OCI-LY7 (cell line): ENCODE measurements around the gene ARF4. TPM values are rescaled to one million over a fixed set of nuclear protein-coding genes. Genes with fewer than 3 reads are reported as not detected.

Source experiments
- BruUV-seq: library from RNA; stranded (reverse); fragments of 400-500 nt; replicated peaks from 2 replicates; lab custom pipeline; 2021; lab: Mats Ljungman, UMichigan
- CTCF ChIA-PET: fragments of 300-600 bp; sonication (Branson Sonifier 250); formaldehyde crosslinking; loops from one replicate; lab custom pipeline; 2022; ENCODE audit warnings: antibody characterized with exemption; ENCODE audit not compliant: unreplicated experiment; lab: Charles Lee
- POLR2A ChIA-PET: fragments of 300-600 bp; sonication (Branson Sonifier 250); formaldehyde crosslinking; loops from one replicate; lab custom pipeline; 2022; ENCODE audit warnings: antibody characterized with exemption; lab: Charles Lee
- DNase-seq: peaks from one replicate; pipeline ENCODE4 v3.0.0-alpha.2; 2015; ENCODE audit warnings: low spot score
- H2AFZ ChIP-seq: fragments of 200-600 bp; sonication (generic), shearing (Covaris generic); 2 replicates; pipeline ENCODE4 v1.6.1; 2014; ENCODE audit warnings: mild to moderate bottlenecking, antibody characterized with exemption, low read length, moderate library complexity
- H3K27ac ChIP-seq: fragments of 200-600 bp; sonication (generic); 2 replicates; pipeline ENCODE4 v1.5.1; 2014; ENCODE audit warnings: mixed run types, low read depth, mild to moderate bottlenecking, moderate library complexity, low read length, inconsistent platforms; ENCODE audit not compliant: poor library complexity, severe bottlenecking
- H3K36me3 ChIP-seq: fragments of 200-600 bp; sonication (generic); 2 replicates; pipeline ENCODE4 v1.6.1; 2014; ENCODE audit warnings: mild to moderate bottlenecking, antibody characterized with exemption, low read length, moderate library complexity, mixed read lengths; ENCODE audit not compliant: insufficient read depth
- H3K4me1 ChIP-seq: fragments of 200-600 bp; sonication (generic); 2 replicates; pipeline ENCODE4 v1.5.1; 2014; ENCODE audit warnings: mild to moderate bottlenecking, low read length; ENCODE audit not compliant: insufficient read depth, poor library complexity, severe bottlenecking
- H3K4me2 ChIP-seq: fragments of 200-600 bp; sonication (generic); 2 replicates; pipeline ENCODE4 v1.6.1; 2014; ENCODE audit warnings: mild to moderate bottlenecking, low read length
- H3K4me3 ChIP-seq: fragments of 200-600 bp; sonication (generic); 2 replicates; pipeline ENCODE4 v1.5.1; 2014; ENCODE audit warnings: mild to moderate bottlenecking, low read depth, low read length; ENCODE audit not compliant: poor library complexity, severe bottlenecking
- H3K79me2 ChIP-seq: fragments of 200-600 bp; sonication (generic); 2 replicates; pipeline ENCODE4 v1.6.1; 2016; ENCODE audit warnings: low read depth, mild to moderate bottlenecking, low read length, moderate library complexity, mixed read lengths; ENCODE audit not compliant: insufficient read depth
- H3K9me2 ChIP-seq: fragments of 200-600 bp; sonication (generic); 2 replicates; pipeline ENCODE4 v1.6.1; 2016; ENCODE audit warnings: mild to moderate bottlenecking, low read length, mixed read lengths; ENCODE audit not compliant: insufficient read depth
- H3K9me3 ChIP-seq: fragments of 200-600 bp; sonication (generic); 2 replicates; pipeline ENCODE4 v1.6.1; 2014; ENCODE audit warnings: mild to moderate bottlenecking, mixed run types, low read length, mixed read lengths
- H4K20me1 ChIP-seq: fragments of 200-600 bp; sonication (generic); 2 replicates; pipeline ENCODE4 v1.6.1; 2014; ENCODE audit warnings: mild to moderate bottlenecking, antibody characterized with exemption, low read length, moderate library complexity, mixed read lengths; ENCODE audit not compliant: insufficient read depth
- EZH2phosphoT487 ChIP-seq: fragments of 200-600 bp; sonication (generic); IDR thresholded peaks from 2 replicates; pipeline ENCODE4 v1.6.1; 2018; ENCODE audit warnings: low read depth, borderline replicate concordance, mild to moderate bottlenecking, mixed run types, antibody characterized with exemption, low read length, moderate library complexity, mixed read lengths
- intact Hi-C: fragments of 100-400 bp; cut with micrococcal nuclease; formaldehyde crosslinking; loops from one replicate; pipeline ENCODE4 v1.10.0; 2022; ENCODE audit not compliant: unreplicated experiment
- total RNA-seq, 2 experiments: library from RNA; depleted of rRNA in 1 of 2; stranded (reverse); fragments of >200 nt in 1 of 2; shearing (Covaris generic) in 1 of 2; gene quantifications; 2 replicates each; pipeline ENCODE4 v1.2.3, GENCODE V29; 2014 to 2022
- TF ChIP-seq, protein P1 (sequence below): fragments of 200-600 bp; sonication (generic); conservative IDR thresholded peaks from 2 replicates; pipeline ENCODE4 v1.5.1; 2014; ENCODE audit warnings: mild to moderate bottlenecking, antibody characterized with exemption, low read length, moderate library complexity, mixed read lengths

The ARF4 gene
- total RNA-seq, 2 experiments from 2014 or later, result 34.9 to 58.0 TPM

GRCh38 chr3:57546616-57547015 is 50.5 kb downstream of the ARF4 start:
- H3K4me3 ChIP-seq, result no peak overlapping the region
- ChIA-PET POLR2A (interaction anchor here (0.6 to 1.1 kb wide), 2 partner anchors 10 to 955 kb away, joined by 3 read pairs; partner anchors contain the start of gene PDE12), CTCF (no interaction called here)
- no peaks in the 10 kb centered on the region for H3K36me3 ChIP-seq
- intact Hi-C loops, result no loop called here
- no peaks in the 10 kb centered on the region for H3K79me2 ChIP-seq
- no peaks in the 10 kb centered on the region for H3K9me3 ChIP-seq
- DNase-seq, result no peak
- peaks cover 15% of the 10 kb centered on the region for H3K4me1 ChIP-seq
- no peaks in the 10 kb centered on the region for H3K9me2 ChIP-seq
- H4K20me1 ChIP-seq, result no peaks in the 10 kb centered on the region
- H2AFZ ChIP-seq, result no peak overlapping the region
- no peak overlapping the region for H3K27ac ChIP-seq
- H3K4me2 ChIP-seq, result no peak overlapping the region
- BruUV-seq, result no TSS peak
- TF ChIP-seq, protein P1, sequence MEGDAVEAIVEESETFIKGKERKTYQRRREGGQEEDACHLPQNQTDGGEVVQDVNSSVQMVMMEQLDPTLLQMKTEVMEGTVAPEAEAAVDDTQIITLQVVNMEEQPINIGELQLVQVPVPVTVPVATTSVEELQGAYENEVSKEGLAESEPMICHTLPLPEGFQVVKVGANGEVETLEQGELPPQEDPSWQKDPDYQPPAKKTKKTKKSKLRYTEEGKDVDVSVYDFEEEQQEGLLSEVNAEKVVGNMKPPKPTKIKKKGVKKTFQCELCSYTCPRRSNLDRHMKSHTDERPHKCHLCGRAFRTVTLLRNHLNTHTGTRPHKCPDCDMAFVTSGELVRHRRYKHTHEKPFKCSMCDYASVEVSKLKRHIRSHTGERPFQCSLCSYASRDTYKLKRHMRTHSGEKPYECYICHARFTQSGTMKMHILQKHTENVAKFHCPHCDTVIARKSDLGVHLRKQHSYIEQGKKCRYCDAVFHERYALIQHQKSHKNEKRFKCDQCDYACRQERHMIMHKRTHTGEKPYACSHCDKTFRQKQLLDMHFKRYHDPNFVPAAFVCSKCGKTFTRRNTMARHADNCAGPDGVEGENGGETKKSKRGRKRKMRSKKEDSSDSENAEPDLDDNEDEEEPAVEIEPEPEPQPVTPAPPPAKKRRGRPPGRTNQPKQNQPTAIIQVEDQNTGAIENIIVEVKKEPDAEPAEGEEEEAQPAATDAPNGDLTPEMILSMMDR, result no peak
- no peak for TF ChIP-seq EZH2phosphoT487

DNA sequence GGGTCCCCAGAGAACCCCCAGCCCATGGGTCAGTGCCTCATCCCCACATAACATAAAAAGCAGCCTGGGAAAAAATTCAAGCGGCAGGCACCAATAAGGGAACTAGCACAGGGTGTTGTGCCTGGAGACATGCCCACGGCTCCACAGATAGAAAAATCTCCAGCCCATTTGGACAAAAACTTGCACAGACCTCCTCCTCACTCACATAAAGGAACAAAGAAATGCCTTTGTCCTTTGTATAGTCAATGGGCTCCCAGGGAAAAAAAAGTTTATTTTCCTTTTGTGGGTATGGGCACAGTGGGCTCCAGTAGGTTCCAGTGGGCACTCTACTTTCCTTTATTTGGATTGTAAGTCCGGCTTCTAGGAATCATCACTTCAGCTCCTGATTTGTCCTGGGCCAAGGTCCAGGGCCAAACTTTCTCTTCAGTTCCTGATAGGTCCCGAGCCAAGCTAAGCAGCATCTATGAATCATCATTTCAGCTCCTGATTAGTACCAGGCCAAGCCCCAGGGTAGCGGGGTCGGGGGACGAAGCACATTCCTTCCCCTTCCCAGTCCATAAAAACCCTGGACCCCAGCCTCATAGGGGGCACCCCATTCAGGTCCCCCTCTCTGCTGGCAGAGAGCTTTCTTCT is 51.4 kb downstream of the ARF4 start:
- intact Hi-C loops, result no loop called here
- H4K20me1 ChIP-seq, result no peaks in the 10 kb centered on the region
- DNase-seq, result no peak
- H2AFZ ChIP-seq, result no peak overlapping the region
- TF ChIP-seq, protein P1, result no peak
- no peak for TF ChIP-seq EZH2phosphoT487
- no TSS peak for BruUV-seq
- no peak overlapping the region for H3K4me2 ChIP-seq
- H3K36me3 ChIP-seq, result no peaks in the 10 kb centered on the region
- CTCF ChIA-PET, result no interaction called here
- H3K9me2 ChIP-seq, result no peaks in the 10 kb centered on the region
- no peak overlapping the region for H3K4me3 ChIP-seq
- H3K4me1 ChIP-seq, result peaks cover 15% of the 10 kb centered on the region
- POLR2A ChIA-PET, result interaction anchor here (0.5 to 1.1 kb wide), 3 partner anchors 10 to 870 kb away, joined by 3 read pairs; partner anchors contain the start of gene PDE12
- no peak overlapping the region for H3K27ac ChIP-seq
- no peaks in the 10 kb centered on the region for H3K9me3 ChIP-seq
- no peaks in the 10 kb centered on the region for H3K79me2 ChIP-seq
